ENCODE results near the gene MLIP.

MLIP gene

DNA sequence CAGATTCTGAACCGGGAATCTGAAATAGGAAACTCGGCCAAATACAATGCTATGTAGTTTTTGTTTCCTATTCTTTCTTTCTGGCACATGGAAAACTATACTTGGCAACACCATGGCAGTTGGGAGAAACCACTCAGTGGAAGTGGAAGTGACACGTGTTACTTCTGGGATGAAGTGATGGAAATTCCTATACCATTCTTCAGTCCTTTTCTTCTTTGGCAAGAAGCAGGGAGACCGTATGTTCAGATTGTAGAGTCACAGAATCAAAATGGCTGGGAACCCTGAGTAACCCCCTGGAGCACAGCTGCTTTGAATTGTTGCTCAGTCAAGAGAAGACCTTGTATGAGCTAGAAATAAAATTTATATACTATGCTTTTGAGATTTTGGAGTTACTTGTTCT lies 178.2 kb downstream of the MLIP start:
- DNase-seq: no peak

DNA sequence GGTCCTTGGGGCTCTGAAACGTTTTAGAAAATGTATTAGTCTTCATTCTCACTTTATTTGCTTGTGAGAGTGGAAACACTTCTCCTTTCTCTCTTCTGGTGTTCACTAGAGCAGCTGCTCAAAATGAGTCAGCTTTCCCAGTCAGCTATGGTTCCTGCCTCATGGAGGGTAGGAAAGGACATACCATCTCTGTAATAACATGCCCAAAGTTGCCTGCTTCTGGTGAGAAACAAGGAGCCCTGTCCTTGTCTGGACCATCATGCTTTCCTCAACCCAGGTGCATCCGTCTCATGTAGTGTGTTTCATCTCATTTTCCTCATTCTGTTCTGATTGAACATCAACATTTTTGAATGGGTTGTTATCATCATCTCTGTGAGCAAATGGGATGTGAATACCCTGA lies 179.9 kb downstream of the MLIP start:
- no peak for DNase-seq

- DNase-seq: no peak
Measured at GRCh38 chr6:54291738-54292137, 180.5 kb downstream of the MLIP start.

- DNase-seq: no peak
Measured at GRCh38 chr6:54294965-54295532, 183.8 kb downstream of the MLIP start.

GRCh38 chr6:54299542-54300269 lies 188.5 kb downstream of the MLIP start:
- DNase-seq: no peak

DNA sequence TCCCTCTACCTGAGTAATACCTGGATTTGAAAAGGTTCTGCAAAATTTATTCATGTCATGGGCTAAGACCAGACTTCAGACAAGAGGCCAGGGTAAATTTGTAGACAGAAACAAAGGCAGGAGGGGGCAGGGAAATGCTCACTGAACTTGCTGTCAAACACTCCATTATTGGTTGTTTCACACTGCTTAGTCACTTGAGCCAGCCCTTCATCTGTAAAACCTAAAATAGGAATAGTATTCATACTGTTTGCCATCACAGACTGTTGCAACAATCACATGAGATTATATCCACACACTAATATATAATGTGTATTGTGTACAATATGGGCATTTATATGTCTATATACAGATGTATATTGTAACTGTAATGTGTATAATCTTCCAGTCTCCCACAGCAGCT lies 190.5 kb downstream of the MLIP start:
- DNase-seq: no peak

- DNase-seq: no peak
Measured at GRCh38 chr6:54307439-54307910, 196.2 kb downstream of the MLIP start.

DNA sequence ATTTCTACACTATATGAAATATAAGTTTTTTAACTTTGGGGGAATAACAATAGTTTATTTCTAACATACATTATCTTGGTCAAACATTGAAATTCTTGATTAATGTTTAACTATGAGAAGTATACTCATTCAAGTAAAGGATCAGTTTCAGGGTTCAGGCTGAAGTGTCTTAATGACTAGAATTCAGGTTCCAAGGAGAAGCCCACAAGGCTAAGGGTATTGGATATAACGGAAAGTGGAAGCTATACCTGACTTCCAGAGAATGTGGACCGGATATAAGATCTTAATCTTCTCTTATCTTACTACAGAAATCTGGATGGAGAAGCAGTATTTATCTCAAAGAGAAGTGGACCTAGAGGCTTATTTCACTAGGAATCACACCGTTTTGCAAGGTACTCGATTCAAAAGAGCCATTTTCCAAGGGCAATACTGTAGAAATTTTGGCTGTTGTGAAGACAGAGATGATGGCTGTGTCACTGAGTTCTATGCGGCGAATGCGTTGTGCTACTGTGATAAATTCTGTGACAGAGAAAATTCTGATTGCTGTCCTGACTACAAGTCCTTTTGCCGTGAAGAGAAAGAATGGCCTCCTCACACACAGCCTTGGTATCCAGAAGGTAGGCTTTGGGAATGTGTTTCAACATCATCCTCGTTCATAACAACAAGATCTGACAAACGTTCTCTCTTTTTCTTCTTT lies 197.2 kb downstream of the MLIP start, which contains the start of gene TINAG:
Gene TINAG (plus strand): TSS at position 153 of the 697 bp plus-strand sequence. CDS start 110 bp downstream, at position 263.
- no peak for DNase-seq

- DNase-seq: no peak
Measured at GRCh38 chr6:54308986-54309315, 197.7 kb downstream of the MLIP start.

- no peak for DNase-seq
Measured at GRCh38 chr6:54310377-54311152, 199.3 kb downstream of the MLIP start.

DNA sequence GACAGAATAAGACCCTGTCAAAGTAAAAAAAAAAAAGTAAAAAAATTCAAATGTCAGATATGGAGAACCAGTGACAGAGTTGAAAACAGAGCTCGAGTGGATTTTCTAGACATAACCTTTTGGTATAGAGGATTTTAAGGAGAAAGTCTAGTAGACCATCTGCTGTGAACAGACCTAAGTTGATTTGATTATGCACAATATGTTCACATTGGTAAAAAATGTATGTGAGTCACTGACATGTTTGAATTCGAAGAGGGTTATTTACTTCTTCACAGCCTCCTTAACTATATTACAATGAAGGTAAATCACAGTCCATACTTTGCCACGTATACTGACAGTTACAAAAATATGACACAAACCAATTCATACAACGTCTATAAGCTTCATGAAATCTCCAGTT lies 204.4 kb downstream of the MLIP start:
- no peak for DNase-seq
